Brain microvascular endothelial cell (primary cell): Measurements from ENCODE around the gene METTL1.

Experiments
- DNase-seq: peaks from one replicate; pipeline ENCODE4 v3.0.0-alpha.2; 2020
- H3K27ac ChIP-seq: fragments of 250-450 bp; sonication (Bioruptor Pico); 2 replicates; pipeline ENCODE4 v1.5.1; 2020; ENCODE audit warnings: mild to moderate bottlenecking, moderate library complexity
- H3K27me3 ChIP-seq: fragments of 250-450 bp; sonication (Bioruptor Pico); replicated peaks from 2 replicates; pipeline ENCODE4 v1.5.1; 2020; ENCODE audit warnings: mild to moderate bottlenecking
- H3K36me3 ChIP-seq: fragments of 250-450 bp; sonication (Bioruptor Pico); replicated peaks from 2 replicates; pipeline ENCODE4 v1.5.1; 2020; ENCODE audit warnings: mild to moderate bottlenecking
- H3K4me3 ChIP-seq: 2 replicates; pipeline ENCODE4 v1.5.1; 2011; ENCODE audit warnings: low read depth, mild to moderate bottlenecking, control low read depth, low read length, moderate library complexity
- in situ Hi-C: cut with HindIII; loops from 2 replicates; pipeline ENCODE4 v1.10.0; 2017; ENCODE audit warnings: low sequenced_read_pairs, low pct_ligation_motif_present
- TF ChIP-seq, protein P1 (sequence below): IDR thresholded peaks from 2 replicates; pipeline ENCODE4 v1.5.1; 2011; ENCODE audit warnings: low read depth, mild to moderate bottlenecking, moderate library complexity, low read length, control low read depth, inconsistent platforms; ENCODE audit errors: missing control alignments

The METTL1 gene

DNA sequence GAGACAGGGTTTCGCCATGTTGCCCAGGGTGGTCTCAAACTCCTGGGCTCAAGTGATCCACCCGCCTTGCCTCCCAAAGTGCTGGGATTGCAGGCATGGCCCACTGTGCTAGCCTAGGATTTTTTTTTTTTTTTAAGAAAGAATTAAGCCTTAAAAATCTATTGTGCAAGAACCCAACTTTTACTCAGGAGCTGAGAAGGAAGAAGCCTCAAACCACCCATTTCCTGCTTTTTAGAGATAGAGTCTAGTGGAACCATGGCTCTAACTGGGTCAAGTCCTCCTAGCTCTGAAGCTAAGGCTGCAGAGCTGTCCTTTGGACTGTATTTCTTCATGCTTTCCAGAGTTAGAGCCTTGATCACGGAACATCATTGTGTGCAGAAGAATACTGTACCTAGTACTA, 9.3 kb upstream of the METTL1 start:
- H3K27ac ChIP-seq: no peak overlapping the region
- peaks cover 5% of the 10 kb centered on the region for H3K36me3 ChIP-seq
- TF ChIP-seq, protein P1, sequence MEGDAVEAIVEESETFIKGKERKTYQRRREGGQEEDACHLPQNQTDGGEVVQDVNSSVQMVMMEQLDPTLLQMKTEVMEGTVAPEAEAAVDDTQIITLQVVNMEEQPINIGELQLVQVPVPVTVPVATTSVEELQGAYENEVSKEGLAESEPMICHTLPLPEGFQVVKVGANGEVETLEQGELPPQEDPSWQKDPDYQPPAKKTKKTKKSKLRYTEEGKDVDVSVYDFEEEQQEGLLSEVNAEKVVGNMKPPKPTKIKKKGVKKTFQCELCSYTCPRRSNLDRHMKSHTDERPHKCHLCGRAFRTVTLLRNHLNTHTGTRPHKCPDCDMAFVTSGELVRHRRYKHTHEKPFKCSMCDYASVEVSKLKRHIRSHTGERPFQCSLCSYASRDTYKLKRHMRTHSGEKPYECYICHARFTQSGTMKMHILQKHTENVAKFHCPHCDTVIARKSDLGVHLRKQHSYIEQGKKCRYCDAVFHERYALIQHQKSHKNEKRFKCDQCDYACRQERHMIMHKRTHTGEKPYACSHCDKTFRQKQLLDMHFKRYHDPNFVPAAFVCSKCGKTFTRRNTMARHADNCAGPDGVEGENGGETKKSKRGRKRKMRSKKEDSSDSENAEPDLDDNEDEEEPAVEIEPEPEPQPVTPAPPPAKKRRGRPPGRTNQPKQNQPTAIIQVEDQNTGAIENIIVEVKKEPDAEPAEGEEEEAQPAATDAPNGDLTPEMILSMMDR: no peak
- no peak overlapping the region for H3K4me3 ChIP-seq
- no peak for DNase-seq
- no peaks in the 10 kb centered on the region for H3K27me3 ChIP-seq
- in situ Hi-C loops: no loop called here

DNA sequence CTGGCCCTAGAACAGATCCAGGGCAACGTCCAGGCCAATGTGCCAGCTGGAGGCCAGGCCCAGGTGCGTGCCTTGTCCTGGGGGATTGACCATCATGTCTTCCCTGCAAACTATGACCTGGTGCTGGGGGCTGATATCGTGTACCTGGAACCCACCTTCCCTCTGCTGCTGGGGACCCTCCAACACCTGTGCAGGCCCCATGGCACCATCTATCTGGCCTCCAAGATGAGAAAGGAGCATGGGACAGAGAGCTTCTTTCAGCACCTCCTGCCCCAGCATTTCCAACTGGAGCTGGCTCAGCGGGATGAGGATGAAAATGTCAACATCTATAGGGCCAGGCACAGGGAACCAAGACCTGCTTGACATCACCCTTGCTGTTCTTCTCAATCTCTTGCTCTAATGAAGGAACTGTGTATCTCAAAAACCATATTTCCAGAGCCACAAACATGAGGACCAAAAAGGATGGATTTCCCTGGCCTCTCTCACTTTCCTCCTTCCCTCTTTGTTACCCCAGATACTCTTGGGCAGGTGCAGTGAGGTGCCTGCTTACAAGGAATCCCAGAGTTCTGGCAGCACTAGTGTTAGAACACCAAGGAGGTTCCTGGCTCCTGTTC, 8.5 kb upstream of the METTL1 start:
- in situ Hi-C loops: no loop called here
- TF ChIP-seq, protein P1: no peak
- no peak for DNase-seq
- Histone ChIP-seq H3K4me3 (no peak overlapping the region), H3K27ac (no peak overlapping the region), H3K27me3 (no peaks in the 10 kb centered on the region), H3K36me3 (no peaks in the 10 kb centered on the region)

DNA sequence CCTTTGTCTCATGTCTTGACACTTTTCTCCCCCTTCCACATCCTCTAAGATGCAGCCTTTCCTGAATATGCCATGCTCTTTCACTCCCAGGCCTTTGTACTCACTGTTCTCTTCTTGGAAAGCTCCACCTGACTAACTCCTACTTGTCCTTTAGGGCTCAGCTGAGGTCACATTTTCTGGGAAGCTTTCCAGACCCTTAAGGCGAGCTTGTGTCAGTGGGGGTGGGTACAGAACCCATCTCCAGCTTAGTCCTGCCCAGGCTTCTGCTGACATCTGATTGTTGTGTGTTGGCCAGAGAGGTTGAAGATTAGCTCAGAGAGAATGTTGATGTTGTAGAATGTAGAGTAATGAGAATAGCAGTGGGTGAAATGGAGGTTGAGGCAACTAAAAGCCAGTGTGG, 7.8 kb upstream of the METTL1 start:
- no peak for DNase-seq
- no peaks in the 10 kb centered on the region for H3K36me3 ChIP-seq
- no peak overlapping the region for H3K4me3 ChIP-seq
- no peak overlapping the region for H3K27ac ChIP-seq
- no peaks in the 10 kb centered on the region for H3K27me3 ChIP-seq
- in situ Hi-C loops: no loop called here
- TF ChIP-seq, protein P1: no peak

DNA sequence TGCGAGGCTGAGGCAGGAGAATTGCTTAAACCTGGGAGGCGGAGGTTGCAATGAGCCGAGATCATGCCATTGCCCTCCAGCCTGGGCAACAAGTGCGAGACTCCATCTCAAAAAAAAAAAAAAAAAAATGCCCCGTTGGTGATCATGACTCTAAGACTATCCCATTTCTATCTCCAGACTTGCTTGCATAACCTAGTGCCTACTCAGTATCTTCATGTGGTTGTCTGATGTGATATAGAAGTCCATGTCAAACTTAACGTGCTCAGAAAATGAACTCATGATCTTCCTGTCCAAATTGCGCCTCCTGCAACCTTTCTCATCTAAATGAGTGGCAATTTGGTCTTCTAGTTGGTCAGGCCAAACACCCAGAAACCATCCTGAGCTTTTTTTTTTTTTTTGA, 6.0 kb upstream of the METTL1 start:
- Histone ChIP-seq H3K27ac (no peak overlapping the region), H3K36me3 (no peaks in the 10 kb centered on the region), H3K27me3 (no peaks in the 10 kb centered on the region), H3K4me3 (no peak overlapping the region)
- in situ Hi-C loops: no loop called here
- no peak for DNase-seq
- TF ChIP-seq, protein P1: no peak

DNA sequence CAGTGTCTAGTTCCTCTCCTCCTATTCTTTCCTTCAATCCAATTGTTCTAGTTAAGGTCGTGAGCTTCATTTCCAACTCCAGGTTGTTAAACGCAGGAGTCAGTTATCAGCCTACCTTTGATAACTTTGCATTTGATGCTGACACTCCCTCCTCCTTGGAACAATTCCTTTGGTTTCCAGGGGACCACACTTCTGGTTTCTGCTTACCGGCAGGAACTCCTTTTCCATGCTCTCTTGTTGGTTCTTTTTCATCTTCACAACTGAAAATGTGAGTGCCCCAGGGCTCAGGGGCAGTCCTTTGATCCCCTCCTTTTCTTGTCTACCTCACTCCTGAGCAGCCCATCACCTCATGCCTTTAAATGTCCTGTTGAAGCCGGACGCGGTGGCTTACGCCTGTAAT, 5.5 kb upstream of the METTL1 start:
- Histone ChIP-seq H3K27me3 (no peaks in the 10 kb centered on the region), H3K27ac (no peak overlapping the region), H3K36me3 (no peaks in the 10 kb centered on the region), H3K4me3 (no peak overlapping the region)
- DNase-seq: no peak
- in situ Hi-C loops: no loop called here
- TF ChIP-seq, protein P1: no peak

DNA sequence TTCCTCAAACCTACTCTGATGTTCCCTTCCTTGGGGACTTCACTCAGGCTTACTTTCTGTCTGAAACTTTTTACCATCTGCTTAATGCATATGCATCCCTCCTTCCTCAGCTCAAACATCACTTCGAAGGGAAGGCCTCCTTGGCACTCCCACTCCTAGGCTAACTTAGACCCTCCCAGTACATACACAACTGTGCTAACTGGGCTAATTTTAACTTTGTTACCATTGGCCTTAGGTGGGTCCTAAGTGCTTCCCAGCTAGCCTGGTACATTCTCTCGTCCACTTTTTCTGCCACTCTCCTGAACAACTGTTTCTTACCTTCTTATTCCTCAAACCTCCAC, 4.3 kb upstream of the METTL1 start:
- no peak overlapping the region for H3K27ac ChIP-seq
- H3K27me3 ChIP-seq: no peaks in the 10 kb centered on the region
- in situ Hi-C loops: no loop called here
- TF ChIP-seq, protein P1: no peak
- DNase-seq: no peak
- H3K36me3 ChIP-seq: no peaks in the 10 kb centered on the region
- no peak overlapping the region for H3K4me3 ChIP-seq
